ENCODE measurements around the gene MELK. TPM values are rescaled to one million over a fixed set of nuclear protein-coding genes. Genes with fewer than 3 reads are reported as not detected.

Gene MELK
- total RNA-seq, 4 donors from 2014 or later, result 0.29 TPM; not detected in 3

DNA sequence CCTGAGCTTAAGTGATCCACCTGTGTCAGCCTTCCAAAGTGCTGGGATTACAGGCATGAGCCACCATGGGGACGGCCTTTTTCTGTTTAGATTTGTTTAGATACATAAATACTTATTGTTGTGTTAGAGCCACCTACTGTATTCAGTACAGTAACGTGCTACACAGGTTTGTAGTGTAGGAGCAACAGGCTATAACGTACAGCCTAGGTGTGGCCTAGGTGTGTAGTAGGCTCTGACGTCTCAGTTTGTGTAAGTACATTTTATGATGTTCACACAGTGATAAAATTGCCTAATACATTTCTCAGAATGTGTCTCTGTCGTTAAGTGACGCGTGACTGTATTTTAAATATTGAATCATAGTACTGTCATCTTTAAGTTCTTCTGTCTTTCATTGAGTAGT, 84.1 kb downstream of the MELK start:
- in situ Hi-C loops (cut with MboI; ENCODE audit: low sequenced_read_pairs in 4 of 4) (no loop called here), intact Hi-C loops (cut with DNase I; ENCODE audit: low total_unique reads) (no loop called here)
- H3K27ac ChIP-seq, result no peak overlapping the region
- H3K4me1 ChIP-seq, result no peaks in the 10 kb centered on the region
- H3K4me3 ChIP-seq, result no peak overlapping the region
- TF ChIP-seq, protein P1, sequence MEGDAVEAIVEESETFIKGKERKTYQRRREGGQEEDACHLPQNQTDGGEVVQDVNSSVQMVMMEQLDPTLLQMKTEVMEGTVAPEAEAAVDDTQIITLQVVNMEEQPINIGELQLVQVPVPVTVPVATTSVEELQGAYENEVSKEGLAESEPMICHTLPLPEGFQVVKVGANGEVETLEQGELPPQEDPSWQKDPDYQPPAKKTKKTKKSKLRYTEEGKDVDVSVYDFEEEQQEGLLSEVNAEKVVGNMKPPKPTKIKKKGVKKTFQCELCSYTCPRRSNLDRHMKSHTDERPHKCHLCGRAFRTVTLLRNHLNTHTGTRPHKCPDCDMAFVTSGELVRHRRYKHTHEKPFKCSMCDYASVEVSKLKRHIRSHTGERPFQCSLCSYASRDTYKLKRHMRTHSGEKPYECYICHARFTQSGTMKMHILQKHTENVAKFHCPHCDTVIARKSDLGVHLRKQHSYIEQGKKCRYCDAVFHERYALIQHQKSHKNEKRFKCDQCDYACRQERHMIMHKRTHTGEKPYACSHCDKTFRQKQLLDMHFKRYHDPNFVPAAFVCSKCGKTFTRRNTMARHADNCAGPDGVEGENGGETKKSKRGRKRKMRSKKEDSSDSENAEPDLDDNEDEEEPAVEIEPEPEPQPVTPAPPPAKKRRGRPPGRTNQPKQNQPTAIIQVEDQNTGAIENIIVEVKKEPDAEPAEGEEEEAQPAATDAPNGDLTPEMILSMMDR (IDR thresholded peaks at IDR 0.05 in 4 of 5, conservative IDR thresholded peaks at IDR 0.05 in 1 of 5), result no peak
- TF ChIP-seq POLR2A (IDR thresholded peaks at IDR 0.05), result no peak
- DNase-seq (no peak), ATAC-seq (no peak)
- H3K36me3 ChIP-seq, result no peaks in the 10 kb centered on the region
- H3K9me3 ChIP-seq, result no peaks in the 10 kb centered on the region
- H3K27me3 ChIP-seq, result no peaks in the 10 kb centered on the region

DNA sequence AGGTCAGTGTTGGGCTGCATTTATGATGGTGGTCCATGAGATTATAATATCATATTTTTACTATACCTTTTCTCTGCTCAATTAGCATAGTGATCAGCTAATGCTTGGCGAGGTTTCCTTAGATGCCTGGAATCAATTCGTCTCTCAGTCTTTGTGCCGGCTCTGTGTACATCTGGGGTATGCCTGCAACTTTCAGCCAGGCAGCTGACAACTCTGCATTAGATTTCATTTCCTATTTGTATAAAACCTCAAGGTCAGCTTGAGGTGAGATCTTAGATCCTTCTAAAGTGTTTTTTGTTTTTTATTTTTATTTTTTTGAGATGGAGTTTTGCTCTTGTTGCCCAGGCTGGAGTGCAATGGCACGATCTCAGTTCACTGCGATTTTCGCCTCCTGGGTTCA, 86.8 kb downstream of the MELK start:
- in situ Hi-C loops (cut with MboI; ENCODE audit: low sequenced_read_pairs in 4 of 4) (no loop called here), intact Hi-C loops (cut with DNase I; ENCODE audit: low total_unique reads) (no loop called here)
- TF ChIP-seq, protein P1 (IDR thresholded peaks at IDR 0.05 in 4 of 5, conservative IDR thresholded peaks at IDR 0.05 in 1 of 5), result no peak
- no peak for TF ChIP-seq POLR2A (IDR thresholded peaks at IDR 0.05)
- Histone ChIP-seq H3K4me3 (no peak overlapping the region), H3K9me3 (peaks cover 0 to 4% (median 0%) of the 10 kb centered on the region in 3 donors), H3K4me1 (no peaks in the 10 kb centered on the region), H3K27ac (no peak overlapping the region), H3K27me3 (no peaks in the 10 kb centered on the region), H3K36me3 (no peaks in the 10 kb centered on the region)
- ATAC-seq (no peak), DNase-seq (no peak)

GRCh38 chr9:36664806-36665205, 92.1 kb downstream of the MELK start:
- Histone ChIP-seq H3K9me3 (peaks cover 0 to 4% (median 0%) of the 10 kb centered on the region in 3 donors), H3K4me3 (no peak overlapping the region), H3K27ac (no peak overlapping the region), H3K4me1 (no peaks in the 10 kb centered on the region), H3K36me3 (no peaks in the 10 kb centered on the region), H3K27me3 (no peaks in the 10 kb centered on the region)
- no peak for TF ChIP-seq POLR2A (IDR thresholded peaks at IDR 0.05)
- TF ChIP-seq, protein P1 (IDR thresholded peaks at IDR 0.05 in 4 of 5, conservative IDR thresholded peaks at IDR 0.05 in 1 of 5), result no peak
- intact Hi-C loops (cut with DNase I; ENCODE audit: low total_unique reads), result no loop called here
- ATAC-seq, result no peak
- no peak for DNase-seq
- in situ Hi-C loops (cut with MboI; ENCODE audit: low sequenced_read_pairs in 4 of 4), result no loop called here

DNA sequence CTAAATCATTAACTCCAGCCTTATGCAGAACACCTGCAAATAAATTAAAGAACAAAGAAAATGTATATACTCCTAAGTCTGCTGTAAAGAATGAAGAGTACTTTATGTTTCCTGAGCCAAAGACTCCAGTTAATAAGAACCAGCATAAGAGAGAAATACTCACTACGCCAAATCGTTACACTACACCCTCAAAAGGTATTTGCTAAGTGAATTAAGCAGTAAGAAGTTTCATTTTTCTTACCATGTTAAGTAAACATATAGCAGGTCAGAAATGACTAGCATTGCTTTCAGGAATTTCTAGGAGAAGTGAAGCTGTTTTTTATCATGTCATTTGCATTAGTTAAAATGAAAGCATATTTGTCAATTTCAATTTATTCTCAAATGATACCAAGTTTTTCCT, 92.7 kb downstream of the MELK start:
- ATAC-seq, result no peak

More for the DNA sequence above, 92.7 kb downstream of the MELK start:
- no peak for TF ChIP-seq POLR2A (IDR thresholded peaks at IDR 0.05)
- TF ChIP-seq, protein P1 (IDR thresholded peaks at IDR 0.05 in 4 of 5, conservative IDR thresholded peaks at IDR 0.05 in 1 of 5), result no peak
- H3K4me3 ChIP-seq, result no peak overlapping the region
- H3K36me3 ChIP-seq, result no peaks in the 10 kb centered on the region
- intact Hi-C loops (cut with DNase I; ENCODE audit: low total_unique reads) (no loop called here), in situ Hi-C loops (cut with MboI; ENCODE audit: low sequenced_read_pairs in 4 of 4) (no loop called here)
- no peak for DNase-seq
- no peaks in the 10 kb centered on the region for H3K4me1 ChIP-seq
- H3K9me3 ChIP-seq, result peaks cover 0 to 4% (median 0%) of the 10 kb centered on the region in 3 donors
- no peaks in the 10 kb centered on the region for H3K27me3 ChIP-seq
- H3K27ac ChIP-seq, result no peak overlapping the region

Measured in gastrocnemius medialis (tissue), 4 donors.